GM19025 (cell line): Measurements from ENCODE around the gene APBA2.
"Not testable (repeated sequence)": the region's sequence is repeated elsewhere in the genome, so short reads cannot be mapped to it uniquely, and the experiment has no call there.

Experiments used
- ATAC-seq: cut with Tn5 transposase; IDR thresholded peaks from one replicate; pipeline ENCODE4 v1.9.1; 2021; ENCODE audit warnings: mild to moderate bottlenecking, low read depth, moderate library complexity; ENCODE audit not compliant: unreplicated experiment

Gene APBA2

GRCh38 chr15:29029651-29030195 lies 143.9 kb downstream of the APBA2 start:
- ATAC-seq: no peak

GRCh38 chr15:29031502-29032228 lies 145.9 kb downstream of the APBA2 start:
- no peak for ATAC-seq

- ATAC-seq: no peak
These were observed 146.5 kb downstream of the APBA2 start for GRCh38 chr15:29032229-29032625.

- no peak for ATAC-seq
These were observed 147.0 kb downstream of the APBA2 start for GRCh38 chr15:29032751-29033150.

- ATAC-seq: no peak
These were observed 148.4 kb downstream of the APBA2 start for GRCh38 chr15:29034151-29034550.

GRCh38 chr15:29034593-29035335 lies 149.0 kb downstream of the APBA2 start:
- ATAC-seq: no peak

- no peak for ATAC-seq
These were observed 149.8 kb downstream of the APBA2 start for GRCh38 chr15:29035336-29036285.

GRCh38 chr15:29037997-29038705 lies 152.4 kb downstream of the APBA2 start:
- no peak for ATAC-seq

GRCh38 chr15:29039466-29040369 lies 153.9 kb downstream of the APBA2 start:
- ATAC-seq: no peak

- ATAC-seq: no peak
These were observed 154.6 kb downstream of the APBA2 start for GRCh38 chr15:29040370-29040751.

GRCh38 chr15:29043736-29044502 lies 158.1 kb downstream of the APBA2 start:
- ATAC-seq: no peak

GRCh38 chr15:29044503-29044901 lies 158.7 kb downstream of the APBA2 start:
- no peak for ATAC-seq

- not testable (repeated sequence) for ATAC-seq
These were observed 159.4 kb downstream of the APBA2 start for GRCh38 chr15:29045161-29045560.

- no peak for ATAC-seq
These were observed 159.9 kb downstream of the APBA2 start for GRCh38 chr15:29045717-29046116.

GRCh38 chr15:29046281-29046810 lies 160.6 kb downstream of the APBA2 start:
- ATAC-seq: no peak

- ATAC-seq: no peak
These were observed 161.2 kb downstream of the APBA2 start for GRCh38 chr15:29046977-29047376.

- no peak for ATAC-seq
These were observed 162.2 kb downstream of the APBA2 start for GRCh38 chr15:29048011-29048410.

- ATAC-seq: no peak
These were observed 165.1 kb downstream of the APBA2 start for GRCh38 chr15:29050870-29051269.
